Ureter (tissue), 1 donor: ENCODE data around the gene CAMSAP1. TPM values are rescaled to one million over a fixed set of nuclear protein-coding genes. Genes with fewer than 3 reads are reported as not detected.

Source experiments
- DNase-seq: peaks from one replicate; pipeline ENCODE4 v3.0.0-alpha.2; 2020; ENCODE audit warnings: low spot score
- total RNA-seq: library from RNA; stranded (reverse); gene quantifications from one replicate; pipeline ENCODE4 v1.2.4, GENCODE V29; 2023
- donor health status: DM: yes; HTN: yes; CAD: no.

Gene CAMSAP1
- total RNA-seq, 1 donor from 2014 or later = 35.8 TPM

DNA sequence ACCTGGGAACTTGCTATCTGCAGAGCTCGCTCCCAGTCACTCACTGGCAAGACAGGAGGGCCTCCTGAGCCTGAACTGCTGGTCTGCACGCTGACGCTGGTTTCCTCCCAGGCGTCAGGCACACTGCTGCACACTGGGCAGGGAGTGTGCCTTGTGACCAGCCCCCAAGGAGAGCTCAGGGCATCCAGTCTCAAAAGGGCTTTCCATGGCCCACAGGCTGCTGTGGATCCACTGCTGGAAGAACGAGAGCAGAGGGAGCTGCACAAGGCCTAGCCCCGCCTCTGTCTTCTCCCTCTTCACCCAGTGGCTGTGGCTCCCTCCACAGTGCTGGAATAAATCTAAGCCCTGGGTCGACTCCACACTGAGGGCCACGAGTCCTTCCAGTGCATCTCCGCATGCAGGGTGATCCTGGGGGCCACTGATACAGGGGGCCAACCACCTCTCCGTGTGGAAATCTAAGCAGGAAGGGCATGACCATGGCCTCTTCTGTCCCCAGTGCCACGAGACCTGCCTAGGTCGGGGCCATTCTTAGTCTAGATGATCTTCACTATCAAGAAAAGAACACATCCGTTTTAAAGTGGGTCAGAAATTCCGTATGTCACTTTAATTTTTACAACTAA, 93.6 kb downstream of the CAMSAP1 start:
- no peak for DNase-seq

GRCh38 chr9:135812961-135813360, 94.4 kb downstream of the CAMSAP1 start:
- no peak for DNase-seq

GRCh38 chr9:135811801-135812200, 95.5 kb downstream of the CAMSAP1 start:
- no peak for DNase-seq

DNA sequence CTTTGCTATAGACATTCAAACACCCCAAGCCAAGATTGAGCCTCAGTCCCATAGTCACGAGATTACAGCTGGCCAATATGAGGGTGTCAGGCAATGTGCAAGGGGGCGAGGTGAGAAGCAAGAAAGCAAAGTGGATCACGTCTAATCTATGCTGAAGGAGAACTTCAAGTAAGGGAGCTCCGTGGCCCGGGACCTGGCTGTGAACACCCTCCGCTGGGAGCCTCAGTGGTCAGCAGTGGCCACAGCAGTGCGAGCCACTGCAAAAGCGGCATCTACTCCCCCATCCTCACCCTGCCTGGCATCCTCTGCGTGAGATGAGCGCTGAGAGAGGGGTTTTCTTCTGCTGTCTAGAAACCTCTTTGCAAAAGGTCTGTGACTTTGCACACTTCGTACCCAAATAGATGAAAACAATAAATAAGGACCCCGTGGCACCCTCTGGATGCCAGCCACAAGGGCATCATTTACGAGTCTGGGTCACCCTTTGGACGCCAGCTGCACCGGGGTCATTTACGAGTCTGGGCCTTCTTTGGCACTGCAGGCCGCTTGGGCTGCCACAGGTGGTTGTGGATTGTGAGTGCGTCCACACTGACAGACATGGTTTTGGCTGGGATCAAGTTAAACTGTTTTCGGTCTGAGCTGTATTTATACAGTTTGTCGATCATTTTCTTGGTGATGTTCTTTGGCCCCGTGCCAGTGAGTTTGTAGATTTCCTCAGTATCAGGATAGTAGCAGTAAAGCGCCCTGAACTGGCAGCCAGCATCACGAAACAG, 96.4 kb downstream of the CAMSAP1 start:
- DNase-seq = no peak

DNA sequence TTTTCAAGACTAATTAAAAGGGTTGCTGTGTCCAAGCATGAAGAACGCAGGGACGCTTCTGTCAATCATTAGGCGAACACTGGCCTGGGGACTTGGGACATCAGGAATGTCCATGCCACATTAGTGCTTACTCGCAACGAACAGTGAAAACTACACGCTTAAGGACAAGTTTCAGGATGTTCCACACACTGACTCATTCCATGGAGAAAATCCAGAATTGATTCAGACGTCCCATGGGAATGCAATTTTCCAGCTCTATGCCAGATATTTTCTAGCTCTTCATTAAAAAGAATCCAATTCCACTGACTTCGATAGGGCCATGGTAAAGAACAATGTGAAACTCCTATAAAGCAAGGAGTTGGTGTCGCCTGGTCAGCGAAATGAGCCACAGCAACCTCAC, 98.2 kb downstream of the CAMSAP1 start:
- no peak for DNase-seq

DNA sequence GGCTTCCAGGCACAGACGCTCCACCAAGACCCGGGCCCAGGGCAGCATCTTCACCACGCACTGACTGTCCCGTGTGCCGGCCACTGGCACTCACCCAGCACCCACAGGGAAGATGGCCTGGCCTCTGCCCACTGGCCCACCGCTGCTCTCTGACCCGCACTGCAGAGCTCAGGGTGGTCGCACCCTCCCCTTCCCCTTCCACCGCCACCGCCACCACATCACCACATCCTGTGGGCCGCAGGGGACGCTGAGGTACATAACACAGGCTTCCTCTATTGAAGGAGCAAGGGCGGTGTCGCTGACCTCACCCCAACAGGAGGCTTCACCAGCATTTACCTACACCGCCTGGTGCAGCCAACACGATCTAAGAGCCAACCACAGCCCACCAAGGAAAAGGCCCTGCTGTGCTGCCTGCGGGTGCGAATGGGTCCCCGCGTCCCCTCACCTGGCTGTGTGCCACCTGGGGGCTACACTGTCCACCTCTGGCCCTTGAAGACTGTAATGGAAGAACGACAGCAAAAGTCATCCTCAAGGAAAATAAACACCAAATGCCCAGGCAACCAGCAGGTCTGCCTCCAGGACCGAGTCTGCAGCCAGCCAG, 101.8 kb downstream of the CAMSAP1 start:
- DNase-seq = no peak

- no peak for DNase-seq
Measured at GRCh38 chr9:135804581-135805421, 102.5 kb downstream of the CAMSAP1 start.

DNA sequence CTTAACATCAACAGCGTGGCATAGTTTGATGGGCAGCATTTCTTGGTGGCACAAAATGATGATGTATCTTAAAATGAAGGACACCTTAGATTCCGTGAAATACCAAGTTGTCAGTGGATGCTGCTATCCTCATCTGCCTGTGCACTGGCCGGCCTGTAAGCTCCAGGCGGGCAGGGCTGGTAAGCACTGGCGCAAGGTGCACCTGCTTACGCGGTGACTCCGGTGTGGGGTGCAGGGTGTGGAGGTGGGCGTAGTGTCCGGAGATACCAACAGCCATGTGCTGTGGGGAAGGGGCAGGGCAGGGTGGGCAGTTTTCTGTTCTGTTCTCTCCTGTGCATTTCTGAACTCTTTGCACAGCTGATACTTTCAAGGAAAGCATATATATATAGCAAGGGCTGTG, 103.9 kb downstream of the CAMSAP1 start:
- DNase-seq = no peak

- DNase-seq = no peak
Measured at GRCh38 chr9:135802876-135803419, 104.4 kb downstream of the CAMSAP1 start.

- DNase-seq = no peak
Measured at GRCh38 chr9:135801070-135801469, 106.3 kb downstream of the CAMSAP1 start.

- no peak for DNase-seq
Measured at GRCh38 chr9:135799261-135799660, 108.1 kb downstream of the CAMSAP1 start.

DNA sequence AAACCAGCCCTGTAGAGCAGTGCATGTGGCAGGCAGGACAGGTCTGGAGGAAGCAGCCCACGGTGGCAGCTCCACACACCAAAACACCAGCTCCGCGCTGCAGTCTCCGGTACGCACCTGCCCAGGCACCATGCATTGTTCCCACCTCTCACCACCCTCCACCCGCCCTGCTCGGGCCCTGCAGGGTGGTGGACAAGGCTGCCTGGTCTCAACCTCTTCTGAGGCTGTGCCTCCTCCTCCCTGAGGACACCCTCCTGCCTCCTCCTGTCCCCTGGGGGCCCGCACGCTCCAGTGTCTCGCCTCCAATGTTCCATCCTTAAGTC, 109.1 kb downstream of the CAMSAP1 start:
- DNase-seq = no peak

GRCh38 chr9:135797507-135798262, 109.7 kb downstream of the CAMSAP1 start:
- DNase-seq = no peak

DNA sequence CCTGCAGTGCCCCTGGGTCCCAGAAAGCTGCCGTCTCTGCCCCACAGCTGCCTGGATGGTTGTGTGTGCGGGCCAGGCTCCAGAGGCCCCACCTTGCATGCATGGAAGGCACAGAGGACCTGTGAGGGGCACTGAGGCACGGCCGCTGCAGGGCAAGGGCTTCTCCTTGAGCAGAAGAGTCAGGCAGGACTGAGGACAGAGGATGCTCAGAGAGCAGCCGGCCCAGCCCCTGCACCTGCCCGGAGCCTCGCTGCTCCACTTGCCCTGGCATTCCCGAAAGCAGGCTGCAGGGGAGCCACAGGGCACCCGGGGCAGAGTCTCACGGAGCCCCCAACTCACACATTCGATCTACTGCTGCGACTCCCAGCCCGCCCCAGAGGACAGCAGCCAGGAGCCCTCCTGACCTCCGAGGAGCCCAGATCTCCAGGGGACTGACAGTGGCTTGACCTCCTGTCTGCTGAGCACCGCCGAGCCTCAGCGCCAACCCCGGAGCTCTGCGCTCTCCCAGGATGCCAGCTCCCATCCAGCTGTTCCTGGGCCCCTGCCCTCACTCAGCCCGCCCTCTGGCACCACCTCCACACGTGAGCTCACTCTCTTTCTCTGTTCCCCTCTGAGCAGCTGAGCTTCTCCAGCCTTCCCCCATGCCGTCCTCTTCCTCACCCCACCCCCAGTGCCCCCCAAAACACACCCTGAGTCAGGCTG, 110.4 kb downstream of the CAMSAP1 start:
- DNase-seq = no peak

DNA sequence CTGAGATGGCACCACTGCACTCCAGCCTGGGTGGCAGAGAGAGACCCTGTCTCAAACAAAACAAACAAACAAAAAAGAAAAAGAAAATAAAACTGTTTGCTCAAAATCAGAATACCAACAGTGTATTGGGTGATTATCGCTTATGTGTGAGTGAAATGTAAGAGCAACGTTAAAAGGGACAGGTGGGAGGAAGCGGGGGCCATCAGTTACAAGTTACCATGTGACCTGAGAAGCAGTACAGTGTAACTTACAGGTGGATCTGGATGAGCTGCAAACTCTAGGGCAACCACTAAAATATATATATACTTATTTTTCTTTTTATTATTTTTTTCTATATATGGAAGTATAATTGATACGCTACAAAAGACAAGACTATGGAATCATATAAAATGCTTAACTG, 112.0 kb downstream of the CAMSAP1 start:
- DNase-seq = no peak

GRCh38 chr9:135794361-135794885, 112.9 kb downstream of the CAMSAP1 start:
- no peak for DNase-seq

DNA sequence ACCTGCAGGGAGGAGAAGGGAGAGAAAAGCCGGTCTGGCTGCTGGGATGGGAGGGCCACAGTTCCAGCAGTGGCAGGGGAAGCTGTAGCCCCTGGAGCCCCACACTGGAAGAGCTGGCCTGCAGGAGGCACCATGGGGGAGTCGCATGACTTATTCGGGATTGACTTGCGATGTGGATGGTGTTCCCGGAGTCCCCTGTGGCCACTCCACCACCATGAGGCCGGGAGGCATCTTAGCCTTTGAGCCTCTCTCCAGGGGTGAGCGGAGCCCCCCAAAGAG, 113.3 kb downstream of the CAMSAP1 start:
- no peak for DNase-seq

DNA sequence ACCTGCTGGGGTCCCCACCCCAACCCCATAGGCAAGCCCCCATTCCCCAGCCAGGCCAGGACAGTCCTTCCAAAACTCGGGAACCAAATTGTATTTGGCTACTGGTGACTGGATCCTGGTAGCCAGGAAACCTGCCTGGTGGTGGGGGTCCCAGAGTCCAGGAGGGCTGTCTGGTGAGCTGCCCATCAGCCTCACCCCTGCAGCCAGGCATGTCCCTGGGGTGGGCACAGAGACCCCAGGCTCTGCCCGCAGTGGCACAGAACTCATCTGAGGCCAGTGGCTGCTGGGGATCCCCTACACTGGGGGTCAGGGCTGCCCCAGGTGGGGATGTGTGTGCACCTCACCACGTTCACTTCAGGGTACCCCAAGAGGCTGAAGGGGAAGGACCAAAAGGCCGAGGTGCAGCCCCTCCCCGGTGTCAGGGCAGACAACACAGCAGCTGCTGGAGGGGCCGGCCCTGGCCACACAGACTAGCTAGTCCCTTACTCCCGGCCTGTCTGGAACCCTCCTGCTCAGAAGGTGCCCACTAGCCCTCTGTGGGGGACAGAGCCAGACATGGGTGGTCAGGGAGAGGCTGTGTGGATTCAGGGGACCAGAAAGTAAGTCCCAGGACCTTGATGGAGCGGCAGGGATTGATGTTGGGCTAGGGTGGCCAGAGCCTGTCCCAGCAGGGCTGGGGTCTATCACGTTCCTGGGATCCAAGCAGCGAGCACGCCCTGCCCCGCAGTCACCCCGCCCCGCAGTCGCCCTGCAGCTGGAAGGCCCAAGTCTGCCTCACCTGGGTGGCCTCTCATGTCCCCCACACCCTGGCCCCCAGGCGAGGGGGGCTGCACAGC, 113.9 kb downstream of the CAMSAP1 start:
- DNase-seq = no peak

DNA sequence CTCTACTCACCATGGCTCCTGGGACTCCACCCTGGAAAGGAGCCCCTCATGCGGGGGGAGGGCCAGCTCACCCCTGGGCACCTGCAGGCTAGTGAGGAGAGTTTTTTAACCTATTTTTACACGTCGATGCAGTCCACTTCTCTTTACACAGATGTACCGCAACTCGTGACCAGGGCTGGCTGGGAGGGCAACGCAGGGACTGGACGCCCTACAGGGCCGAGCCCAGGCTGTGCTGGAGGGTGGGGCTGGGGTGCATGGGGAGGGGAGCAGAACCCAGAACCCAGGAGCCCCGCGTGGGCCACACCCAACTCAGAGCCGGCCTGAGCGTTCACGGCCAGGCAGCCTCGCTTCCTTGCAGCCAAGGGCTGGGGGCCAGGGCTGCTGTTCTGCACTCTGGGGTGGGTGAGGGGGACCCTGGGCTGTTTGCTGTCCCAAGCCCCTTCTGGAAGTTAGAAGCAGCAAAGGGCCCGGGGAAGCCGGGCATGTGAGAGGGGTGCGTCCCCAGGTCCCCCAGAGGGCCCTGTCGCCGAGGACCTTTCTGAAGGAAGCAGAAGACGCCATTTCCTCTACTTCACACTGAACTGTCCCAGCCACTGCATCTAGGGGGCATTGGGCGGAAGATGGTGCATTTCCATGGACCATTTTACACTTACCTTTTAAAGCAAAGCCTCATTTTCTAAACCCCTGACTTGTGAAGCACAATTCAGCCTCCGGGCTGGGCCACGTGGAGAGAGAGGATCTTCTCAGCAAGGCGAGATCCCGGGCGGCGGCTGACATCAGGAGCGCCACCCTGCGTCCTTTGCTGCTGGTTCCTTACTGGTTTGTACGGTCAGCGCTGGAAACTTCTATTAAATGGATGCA, 114.8 kb downstream of the CAMSAP1 start:
- DNase-seq = no peak
